Fibroblast of lung (primary cell): Measurements from ENCODE around the gene MORN3.

Experiments used
- CTCF ChIP-seq, 2 donors: IDR thresholded peaks in 1 of 2; conservative IDR thresholded peaks in 1 of 2; 1 replicate in 1 of 2; 2 replicates in 1 of 2; pipeline ENCODE4 v1.5.1; 2011 to 2012; ENCODE audit warnings: low read length in 2 of 2, control low read depth in 1 of 2, inconsistent platforms in 1 of 2, low read depth in 1 of 2, mild to moderate bottlenecking in 1 of 2
- EZH2 ChIP-seq: IDR thresholded peaks from 2 replicates; pipeline ENCODE4 v1.5.1; 2012; ENCODE audit warnings: low read length, control low read depth, mild to moderate bottlenecking; ENCODE audit errors: missing control alignments

GRCh38 chr12:121613462-121613861 is 56.0 kb downstream of the MORN3 start:
- no peak for TF ChIP-seq CTCF (conservative IDR thresholded peaks at IDR 0.05 in 1 of 2, IDR thresholded peaks at IDR 0.05 in 1 of 2; ENCODE audit: low read depth in 1 of 2, low read length in 2 of 2)
- no peak for TF ChIP-seq EZH2
